GM19468 (cell line): ENCODE measurements around the gene EPO.
"Not testable (repeated sequence)": the region's sequence is repeated elsewhere in the genome, so short reads cannot be mapped to it uniquely, and the experiment has no call there.

Source experiments
- ATAC-seq: cut with Tn5 transposase; IDR thresholded peaks from one replicate; pipeline ENCODE4 v1.9.1; 2021; ENCODE audit warnings: mild to moderate bottlenecking, moderate library complexity, moderate number of reproducible peaks; ENCODE audit not compliant: unreplicated experiment; ENCODE audit errors: extremely low read depth

Gene EPO

GRCh38 chr7:100701089-100701488 lies 19.2 kb upstream of the EPO start:
- not testable (repeated sequence) for ATAC-seq

DNA sequence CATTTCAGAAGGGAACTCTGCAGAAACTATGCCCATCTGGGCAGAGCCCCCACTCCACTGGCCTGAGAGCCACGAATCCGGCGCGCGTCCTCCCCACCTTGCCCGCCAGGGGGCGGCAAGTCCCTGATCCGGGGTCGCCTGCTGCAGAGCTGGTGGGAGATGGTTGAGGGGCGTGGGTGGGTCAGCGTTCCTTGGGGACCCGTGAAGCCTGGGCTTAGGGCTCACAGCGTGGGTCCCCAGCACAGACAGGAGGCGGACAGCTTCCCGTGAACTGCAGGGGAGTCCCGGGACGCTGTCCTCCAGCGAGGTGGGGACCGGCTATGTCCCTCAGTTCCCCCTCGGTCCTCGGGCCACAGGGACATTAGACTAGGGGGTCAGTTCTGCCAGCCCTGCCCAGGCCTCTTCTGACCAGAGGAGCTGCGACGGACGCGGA lies 14.9 kb upstream of the EPO start:
- ATAC-seq = peak; percentile 17

GRCh38 chr7:100705753-100706671 lies 14.3 kb upstream of the EPO start, which contains the start of gene POP7:
Gene POP7 (plus strand): TSS chr7:100706121. CDS start chr7:100706831, 710 bp downstream.
- ATAC-seq = peak; percentile 67

DNA sequence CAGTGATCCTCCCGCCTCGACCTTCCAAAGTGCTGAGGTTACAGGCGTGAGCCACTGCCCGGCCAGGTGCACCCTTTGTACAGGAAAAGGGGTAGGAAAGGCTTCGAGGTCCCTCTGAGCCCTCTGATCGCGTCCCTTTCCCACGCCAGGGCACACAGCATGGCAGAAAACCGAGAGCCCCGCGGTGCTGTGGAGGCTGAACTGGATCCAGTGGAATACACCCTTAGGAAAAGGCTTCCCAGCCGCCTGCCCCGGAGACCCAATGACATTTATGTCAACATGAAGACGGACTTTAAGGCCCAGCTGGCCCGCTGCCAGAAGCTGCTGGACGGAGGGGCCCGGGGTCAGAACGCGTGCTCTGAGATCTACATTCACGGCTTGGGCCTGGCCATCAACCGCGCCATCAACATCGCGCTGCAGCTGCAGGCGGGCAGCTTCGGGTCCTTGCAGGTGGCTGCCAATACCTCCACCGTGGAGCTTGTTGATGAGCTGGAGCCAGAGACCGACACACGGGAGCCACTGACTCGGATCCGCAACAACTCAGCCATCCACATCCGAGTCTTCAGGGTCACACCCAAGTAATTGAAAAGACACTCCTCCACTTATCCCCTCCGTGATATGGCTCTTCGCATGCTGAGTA lies 13.5 kb upstream of the EPO start:
- no peak for ATAC-seq

DNA sequence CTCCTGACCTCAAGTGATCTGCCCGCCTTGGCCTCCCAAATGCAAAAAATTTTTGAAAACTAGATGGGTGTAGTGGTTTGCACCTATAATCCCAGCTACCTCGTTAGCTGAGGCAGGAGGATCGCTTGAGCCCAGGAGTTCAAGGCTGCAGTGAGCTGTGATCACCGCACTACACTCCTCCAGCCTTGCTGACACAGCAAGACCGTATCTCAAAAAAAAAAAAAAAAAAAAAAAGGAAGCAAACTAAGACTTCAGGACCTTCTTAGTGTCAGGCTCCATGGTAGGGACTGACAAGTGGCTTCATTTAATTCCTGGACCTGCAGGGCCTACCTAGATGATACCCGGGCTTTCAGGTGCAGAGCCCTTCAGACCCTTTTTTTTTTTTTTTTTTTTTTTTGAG lies 11.9 kb upstream of the EPO start:
- no peak for ATAC-seq

- no peak for ATAC-seq
These were observed 9.8 kb upstream of the EPO start for GRCh38 chr7:100710452-100710851.

DNA sequence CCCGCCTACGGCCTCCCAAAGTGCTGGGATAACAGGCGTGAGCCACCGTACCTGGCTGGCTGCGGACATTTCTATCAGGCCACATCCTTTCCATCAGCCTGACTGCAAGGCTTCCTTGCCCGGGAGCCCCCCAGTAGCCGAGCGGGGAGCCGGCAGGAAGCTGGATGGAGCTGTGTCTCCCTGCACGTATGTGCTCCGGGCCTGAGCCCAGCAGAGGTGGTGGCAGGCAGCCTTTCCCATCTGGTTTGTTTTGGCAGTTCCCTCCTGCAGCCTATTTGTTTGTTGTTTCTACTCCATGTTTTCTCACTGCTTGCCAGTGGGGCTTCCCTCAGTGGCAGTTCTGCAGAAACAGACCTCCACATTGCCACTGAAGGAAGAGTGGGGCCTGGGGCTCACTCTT lies 8.9 kb upstream of the EPO start:
- no peak for ATAC-seq

DNA sequence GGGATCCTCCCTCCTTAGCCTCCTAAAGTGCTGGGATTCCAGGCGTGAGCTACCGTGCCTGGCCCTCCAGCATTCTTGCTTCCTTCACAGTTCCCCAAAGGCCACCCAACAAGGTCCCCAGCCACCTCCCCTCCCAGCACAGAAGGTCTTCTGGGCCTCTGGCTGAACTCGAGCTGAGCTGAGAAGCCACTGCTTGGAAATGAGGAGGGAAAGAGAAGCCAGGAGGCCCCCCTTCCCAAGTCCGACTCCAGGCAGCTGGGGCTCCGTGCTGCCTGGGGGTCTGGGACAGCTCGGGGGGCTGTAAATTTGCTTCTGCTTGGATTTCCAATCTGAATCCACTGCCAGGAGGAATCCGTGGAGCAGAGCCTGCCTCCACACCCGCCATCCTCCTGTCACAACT lies 5.5 kb upstream of the EPO start:
- no peak for ATAC-seq

GRCh38 chr7:100717073-100717472 lies 3.2 kb upstream of the EPO start:
- not testable (repeated sequence) for ATAC-seq

GRCh38 chr7:100719523-100720278 lies 567 bp upstream of the EPO start:
- ATAC-seq = no peak

DNA sequence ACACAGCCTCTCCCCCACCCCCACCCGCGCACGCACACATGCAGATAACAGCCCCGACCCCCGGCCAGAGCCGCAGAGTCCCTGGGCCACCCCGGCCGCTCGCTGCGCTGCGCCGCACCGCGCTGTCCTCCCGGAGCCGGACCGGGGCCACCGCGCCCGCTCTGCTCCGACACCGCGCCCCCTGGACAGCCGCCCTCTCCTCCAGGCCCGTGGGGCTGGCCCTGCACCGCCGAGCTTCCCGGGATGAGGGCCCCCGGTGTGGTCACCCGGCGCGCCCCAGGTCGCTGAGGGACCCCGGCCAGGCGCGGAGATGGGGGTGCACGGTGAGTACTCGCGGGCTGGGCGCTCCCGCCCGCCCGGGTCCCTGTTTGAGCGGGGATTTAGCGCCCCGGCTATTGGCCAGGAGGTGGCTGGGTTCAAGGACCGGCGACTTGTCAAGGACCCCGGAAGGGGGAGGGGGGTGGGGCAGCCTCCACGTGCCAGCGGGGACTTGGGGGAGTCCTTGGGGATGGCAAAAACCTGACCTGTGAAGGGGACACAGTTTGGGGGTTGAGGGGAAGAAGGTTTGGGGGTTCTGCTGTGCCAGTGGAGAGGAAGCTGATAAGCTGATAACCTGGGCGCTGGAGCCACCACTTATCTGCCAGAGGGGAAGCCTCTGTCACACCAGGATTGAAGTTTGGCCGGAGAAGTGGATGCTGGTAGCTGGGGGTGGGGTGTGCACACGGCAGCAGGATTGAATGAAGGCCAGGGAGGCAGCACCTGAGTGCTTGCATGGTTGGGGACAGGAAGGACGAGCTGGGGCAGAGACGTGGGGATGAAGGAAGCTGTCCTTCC lies 620 bp downstream of the EPO start:
- ATAC-seq = no peak

DNA sequence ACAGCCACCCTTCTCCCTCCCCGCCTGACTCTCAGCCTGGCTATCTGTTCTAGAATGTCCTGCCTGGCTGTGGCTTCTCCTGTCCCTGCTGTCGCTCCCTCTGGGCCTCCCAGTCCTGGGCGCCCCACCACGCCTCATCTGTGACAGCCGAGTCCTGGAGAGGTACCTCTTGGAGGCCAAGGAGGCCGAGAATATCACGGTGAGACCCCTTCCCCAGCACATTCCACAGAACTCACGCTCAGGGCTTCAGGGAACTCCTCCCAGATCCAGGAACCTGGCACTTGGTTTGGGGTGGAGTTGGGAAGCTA lies 1.2 kb downstream of the EPO start:
- ATAC-seq = no peak

GRCh38 chr7:100722480-100723212 lies 2.4 kb downstream of the EPO start:
- ATAC-seq = no peak

GRCh38 chr7:100723732-100724275 lies 3.5 kb downstream of the EPO start:
- no peak for ATAC-seq

DNA sequence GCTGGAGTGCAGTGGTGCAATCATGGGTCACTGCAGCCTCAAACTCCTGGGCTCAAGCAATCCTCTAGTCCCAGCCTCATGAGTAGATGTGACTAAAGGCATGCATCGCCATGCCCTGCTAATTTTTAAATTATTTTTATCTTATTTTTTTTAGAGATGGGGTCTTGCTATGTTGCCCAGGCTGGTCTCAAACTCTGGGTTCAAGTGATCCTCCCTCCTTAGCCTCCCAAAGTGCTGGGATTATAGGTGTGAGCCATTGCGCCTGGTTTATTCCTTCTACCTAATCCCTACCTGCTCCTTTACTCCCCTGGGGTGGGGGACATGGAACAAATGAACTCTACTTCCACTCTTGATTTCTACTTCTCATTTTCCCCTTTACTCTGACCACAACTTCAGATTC lies 4.1 kb downstream of the EPO start:
- ATAC-seq = not testable (repeated sequence)

DNA sequence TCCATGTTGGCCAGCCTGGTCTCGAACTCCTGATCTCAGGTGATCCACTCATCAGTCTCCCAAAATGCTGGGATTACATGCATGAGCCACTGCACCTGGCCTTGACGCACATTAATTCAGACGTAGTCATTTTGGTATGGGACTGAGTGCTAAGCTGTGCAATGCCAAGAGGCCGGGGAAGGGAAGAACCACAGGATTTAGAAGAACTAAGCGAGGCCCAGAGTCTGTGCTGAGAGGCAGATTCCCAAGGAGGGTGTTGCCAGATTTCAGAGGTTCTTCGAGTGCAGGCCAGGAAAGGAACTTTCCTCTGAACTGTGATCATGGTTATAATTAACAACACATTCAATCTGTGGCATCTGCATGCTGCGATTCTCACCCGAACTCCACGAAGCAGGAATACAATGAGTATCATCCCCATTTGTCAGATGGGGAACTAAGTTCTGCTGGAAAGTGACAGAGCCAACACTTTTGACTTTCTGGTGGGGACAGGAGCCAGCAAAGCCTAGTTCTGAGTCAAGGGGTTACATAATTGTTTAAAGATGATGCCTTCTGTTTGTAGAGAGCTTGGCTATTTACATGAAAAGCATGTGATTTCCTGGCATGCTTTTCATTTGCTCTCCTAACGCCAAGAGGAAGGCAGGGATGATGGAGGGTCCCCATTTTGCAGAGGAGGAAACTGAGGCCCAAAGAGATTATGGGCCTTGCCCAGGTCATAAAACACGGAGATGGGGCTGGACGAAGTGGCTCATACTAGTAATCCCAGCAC lies 6.9 kb downstream of the EPO start:
- ATAC-seq = no peak

- ATAC-seq = no peak
These were observed 7.9 kb downstream of the EPO start for GRCh38 chr7:100728196-100728595.

DNA sequence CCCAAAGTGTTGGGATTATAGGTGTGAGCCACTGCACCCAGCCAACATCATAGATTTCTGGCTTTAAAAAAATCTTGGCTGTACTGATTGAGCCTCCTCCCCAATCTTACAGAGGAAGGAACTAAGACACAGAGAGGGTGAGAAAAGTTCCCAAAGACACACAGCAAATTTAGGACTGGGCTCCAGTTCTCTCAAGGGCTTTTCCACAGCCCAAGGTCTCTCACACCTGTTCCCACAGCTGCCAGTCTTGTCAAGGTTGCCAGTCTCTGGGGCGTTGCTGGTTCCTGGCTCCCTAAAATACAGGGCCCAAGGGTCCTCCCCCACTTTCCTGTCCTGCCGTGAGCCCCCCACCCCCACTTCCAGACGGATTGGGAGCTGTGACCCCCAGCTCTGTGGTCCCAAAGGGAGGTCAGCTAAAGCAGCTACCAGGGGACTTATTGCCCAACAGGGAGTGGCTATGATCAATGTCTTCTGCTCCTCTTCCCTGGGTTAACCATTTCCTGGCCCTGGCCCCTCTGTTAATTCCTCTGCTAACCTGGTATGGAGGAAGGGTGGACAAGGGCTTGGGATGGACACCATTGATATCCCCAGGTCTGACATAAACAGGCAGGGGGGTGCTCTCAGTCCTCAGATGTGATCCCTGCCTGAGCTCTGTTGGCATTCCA lies 10.0 kb downstream of the EPO start:
- ATAC-seq = no peak
